Measurements from ENCODE around the gene SLC2A14. TPM values are rescaled to one million over a fixed set of nuclear protein-coding genes. Genes with fewer than 3 reads are reported as not detected.
"Not testable (repeated sequence)": the region's sequence is repeated elsewhere in the genome, so short reads cannot be mapped to it uniquely, and the experiment has no call there.

The SLC2A14 gene
- total RNA-seq, 4 donors from 2014 or later, result 0.40 TPM; not detected in 3

GRCh38 chr12:7915661-7916403, 43.1 kb upstream of the SLC2A14 start:
- TF ChIP-seq CTCF (IDR thresholded peaks at IDR 0.05) (no peak), POLR2A (IDR thresholded peaks at IDR 0.05) (no peak)
- 30 to 37% methylated on average over 16 to 38 of the region's 38 CpGs for WGBS, 2 donors
- H3K27ac ChIP-seq, result no peak overlapping the region
- no peaks in the 10 kb centered on the region for H3K4me1 ChIP-seq
- H3K27me3 ChIP-seq, result no peaks in the 10 kb centered on the region
- no peak overlapping the region for H3K4me3 ChIP-seq (replicated peaks in 1 of 3)
- intact Hi-C loops (cut with DNase I), result no loop called here
- DNase-seq, result no peak
- H3K9me3 ChIP-seq, result no peaks in the 10 kb centered on the region
- H3K36me3 ChIP-seq, result peaks cover 0 to 3% of the 10 kb centered on the region in 2 donors

GRCh38 chr12:7910106-7910505, 37.4 kb upstream of the SLC2A14 start:
- H3K4me3 ChIP-seq (replicated peaks in 1 of 3); H3K9me3 ChIP-seq; H3K36me3 ChIP-seq; H3K27me3 ChIP-seq; intact Hi-C loops (cut with DNase I); DNase-seq; H3K27ac ChIP-seq; H3K4me1 ChIP-seq: not testable (repeated sequence)
- 83 to 85% methylated on average over 7 of the region's 7 CpGs for WGBS, 2 donors

- TF ChIP-seq CTCF (IDR thresholded peaks at IDR 0.05), result no peak
- no peak for TF ChIP-seq POLR2A (IDR thresholded peaks at IDR 0.05)
- 32 to 37% methylated on average over 3 of the region's 3 CpGs for WGBS, 2 donors
Observed at GRCh38 chr12:7907009-7907408, 34.3 kb upstream of the SLC2A14 start.

DNA sequence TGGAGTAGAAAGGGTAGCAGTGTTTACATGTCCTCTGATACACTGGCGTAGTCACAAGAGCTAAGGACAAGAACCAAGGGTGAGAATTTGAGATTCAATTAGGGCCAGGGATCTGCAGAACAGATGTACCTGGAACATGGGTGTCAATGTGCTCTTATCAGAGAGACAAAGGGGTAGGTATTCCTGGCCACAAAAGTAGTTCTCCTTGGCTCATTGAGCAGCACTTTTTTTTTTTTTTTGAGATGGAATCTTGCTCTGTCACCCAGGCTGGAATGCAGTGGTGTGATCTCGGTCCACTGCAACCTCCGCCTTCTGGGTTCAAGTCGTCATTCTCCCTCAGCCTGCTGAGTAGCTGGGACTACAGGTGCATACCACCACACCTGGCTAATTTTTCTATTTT, 33.6 kb upstream of the SLC2A14 start:
- H3K27ac ChIP-seq; H3K27me3 ChIP-seq; H3K4me3 ChIP-seq (replicated peaks in 1 of 3); H3K36me3 ChIP-seq; intact Hi-C loops (cut with DNase I); DNase-seq; H3K4me1 ChIP-seq; H3K9me3 ChIP-seq: not testable (repeated sequence)
- WGBS, 2 donors, result 63 to 67% methylated on average over 4 of the region's 4 CpGs

More at GRCh38 chr12:7907009-7907408, 34.3 kb upstream of the SLC2A14 start:
- DNase-seq, result no peak
- H3K27ac ChIP-seq, result no peak overlapping the region
- H3K27me3 ChIP-seq, result no peaks in the 10 kb centered on the region
- no peaks in the 10 kb centered on the region for H3K36me3 ChIP-seq
- no peak overlapping the region for H3K4me3 ChIP-seq (replicated peaks in 1 of 3)
- intact Hi-C loops (cut with DNase I), result no loop called here
- no peaks in the 10 kb centered on the region for H3K4me1 ChIP-seq
- H3K9me3 ChIP-seq, result no peaks in the 10 kb centered on the region

- DNase-seq; intact Hi-C loops (cut with DNase I); H3K27me3 ChIP-seq; H3K4me3 ChIP-seq (replicated peaks in 1 of 3); H3K4me1 ChIP-seq; H3K36me3 ChIP-seq; H3K27ac ChIP-seq; H3K9me3 ChIP-seq: not testable (repeated sequence)
- WGBS, 2 donors, result 39 to 52% methylated on average over 5 of the region's 5 CpGs
Observed at GRCh38 chr12:7905600-7906125, 32.9 kb upstream of the SLC2A14 start.

DNA sequence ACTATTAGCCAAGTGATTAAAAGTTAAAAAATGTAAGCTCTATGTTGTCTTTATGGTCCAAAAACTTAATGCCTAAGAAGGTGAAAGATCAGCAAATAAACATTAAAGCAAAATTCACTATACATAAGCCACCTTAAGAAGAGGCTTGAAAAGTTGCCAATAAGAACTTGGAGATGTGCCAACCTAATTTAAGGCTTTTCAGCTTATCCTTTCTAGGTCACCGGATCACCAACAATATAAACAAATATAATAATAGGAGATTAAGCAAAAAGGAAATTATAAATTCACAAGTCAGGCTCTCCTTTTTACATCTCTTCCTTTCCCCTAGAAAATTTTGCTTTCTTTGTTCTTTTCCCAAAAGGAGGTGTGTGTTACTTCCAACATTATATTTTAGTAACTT, 32.4 kb upstream of the SLC2A14 start:
- Histone ChIP-seq H3K4me3 (replicated peaks in 1 of 3) (no peak overlapping the region), H3K27me3 (no peaks in the 10 kb centered on the region), H3K4me1 (no peaks in the 10 kb centered on the region), H3K9me3 (no peaks in the 10 kb centered on the region), H3K36me3 (no peaks in the 10 kb centered on the region), H3K27ac (no peak overlapping the region)
- WGBS, 2 donors, result 25% methylated on average over 1 of the region's 1 CpG
- TF ChIP-seq POLR2A (IDR thresholded peaks at IDR 0.05) (no peak), CTCF (IDR thresholded peaks at IDR 0.05) (no peak)
- no peak for DNase-seq
- intact Hi-C loops (cut with DNase I), result no loop called here

- H3K4me3 ChIP-seq (replicated peaks in 1 of 3); H3K27ac ChIP-seq; H3K4me1 ChIP-seq; H3K27me3 ChIP-seq; intact Hi-C loops (cut with DNase I); H3K36me3 ChIP-seq; H3K9me3 ChIP-seq; DNase-seq: not testable (repeated sequence)
- WGBS, 2 donors, result 88 to 92% methylated on average over 8 of the region's 8 CpGs
Observed at GRCh38 chr12:7902416-7902815, 29.7 kb upstream of the SLC2A14 start.

Data from thyroid gland (tissue), 4 donors.